Heart left ventricle (tissue), 13 donors: ENCODE results near the gene C6orf136.

Experiments used
- POLR2A ChIP-seq, 2 donors: fragments of 450-650 bp; IDR thresholded peaks; one replicate each; pipeline ENCODE4 v1.6.1; 2017; ENCODE audit warnings: antibody characterized with exemption in 2 of 2, mild to moderate bottlenecking in 2 of 2, moderate library complexity in 2 of 2
- TF ChIP-seq, protein P1 (sequence below), 12 donors: fragments of 200-600 bp; sonication (generic) in 4 of 12; IDR thresholded peaks; one replicate each; pipeline versions ENCODE4 v1.5.0 to v1.8.0; 2018 to 2022; ENCODE audit warnings: antibody characterized with exemption in 12 of 12, mild to moderate bottlenecking in 5 of 12
- donor health status: ischemic (EF 13 %, LVEDD 7.1; RV severe dilation, severe dysfunction).
- donor health status: DM: no; HTN: yes; CAD: no.
- donor health status: DM: no; HTN: no; CAD: no.
- donor health status: ischemic (EF 25% LVEDD 6.9; RV normal size, moderate dysfunction).
- donor health status: ischemic (EF 25% LVEDD 5.7; RV mildly dilated, moderate dysfunction).
- donor health status: ischemic (EF 35%, LVEDD 5.7; RV mildly dilated, moderate dysfunction).
- donor health status: nonischemic (EF 11% LVEDD 7.7; RV severe dilation, severe dysfunction).
- donor health status: DM: yes; HTN: yes; CAD: no.
- donor health status: PGD.
- donor health status: ischemic (EF 29% LVEDD 5.4; RV normal size, mild dysfunction).
- donor health status: nonischemic (EF 23%, LVEDD 6.1; RV moderate dilation, normal function).

DNA sequence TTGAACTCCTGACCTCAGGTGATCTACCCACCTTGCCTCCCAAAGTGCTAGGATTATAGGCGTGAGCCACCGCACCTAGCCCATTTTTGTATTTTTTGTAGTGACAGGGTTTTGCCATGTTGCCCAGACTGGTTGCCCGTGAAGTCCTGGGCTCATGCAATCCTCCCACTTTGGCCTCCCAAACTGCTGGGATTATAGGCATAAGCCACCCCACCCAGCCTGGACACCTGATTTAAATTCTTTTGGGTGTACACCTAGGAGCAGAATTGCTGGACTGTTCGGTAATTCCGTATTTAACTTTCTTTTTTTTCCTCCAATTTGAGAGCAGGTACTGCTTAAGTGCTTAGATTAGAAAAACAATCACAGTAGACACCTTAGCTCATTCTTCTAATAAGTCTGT lies 49.5 kb downstream of the C6orf136 start:
- TF ChIP-seq POLR2A (IDR thresholded peaks at IDR 0.05), result no peak
- TF ChIP-seq, protein P1, sequence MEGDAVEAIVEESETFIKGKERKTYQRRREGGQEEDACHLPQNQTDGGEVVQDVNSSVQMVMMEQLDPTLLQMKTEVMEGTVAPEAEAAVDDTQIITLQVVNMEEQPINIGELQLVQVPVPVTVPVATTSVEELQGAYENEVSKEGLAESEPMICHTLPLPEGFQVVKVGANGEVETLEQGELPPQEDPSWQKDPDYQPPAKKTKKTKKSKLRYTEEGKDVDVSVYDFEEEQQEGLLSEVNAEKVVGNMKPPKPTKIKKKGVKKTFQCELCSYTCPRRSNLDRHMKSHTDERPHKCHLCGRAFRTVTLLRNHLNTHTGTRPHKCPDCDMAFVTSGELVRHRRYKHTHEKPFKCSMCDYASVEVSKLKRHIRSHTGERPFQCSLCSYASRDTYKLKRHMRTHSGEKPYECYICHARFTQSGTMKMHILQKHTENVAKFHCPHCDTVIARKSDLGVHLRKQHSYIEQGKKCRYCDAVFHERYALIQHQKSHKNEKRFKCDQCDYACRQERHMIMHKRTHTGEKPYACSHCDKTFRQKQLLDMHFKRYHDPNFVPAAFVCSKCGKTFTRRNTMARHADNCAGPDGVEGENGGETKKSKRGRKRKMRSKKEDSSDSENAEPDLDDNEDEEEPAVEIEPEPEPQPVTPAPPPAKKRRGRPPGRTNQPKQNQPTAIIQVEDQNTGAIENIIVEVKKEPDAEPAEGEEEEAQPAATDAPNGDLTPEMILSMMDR (IDR thresholded peaks at IDR 0.05), result no peak
